ENCODE results near the gene UBXN11. TPM values are rescaled to one million over a fixed set of nuclear protein-coding genes. Genes with fewer than 3 reads are reported as not detected.
"Not testable (repeated sequence)": the region's sequence is repeated elsewhere in the genome, so short reads cannot be mapped to it uniquely, and the experiment has no call there.

Gene UBXN11
- total RNA-seq, 8 experiments from 2014 or later, result 5.0 to 28.2 (median 13.7) TPM

- 80 to 100% (median 91%) methylated on average over 1 to 5 of the region's 5 CpGs; no CpG with 5 or more reads in 4 of the 10 experiments for WGBS, 10 experiments
- H3K4me1 ChIP-seq (replicated peaks in 1 of 2), result peaks cover 0 to 7% of the 10 kb centered on the region in 2 donors
- no peak overlapping the region for H3K4me3 ChIP-seq
- no peak for ATAC-seq (replicated peaks in 6 of 8)
- H3K27ac ChIP-seq, result no peak overlapping the region
- in situ Hi-C loops (cut with MboI; ENCODE audit: low pct_unique_long_range_greater_than_20kb in 2 of 9, low sequenced_read_pairs in 9 of 9, unreplicated experiment in 9 of 9), result no loop called here
Measured at GRCh38 chr1:26314501-26314900, 8.1 kb upstream of the UBXN11 start.

GRCh38 chr1:26307966-26308899 is 1.8 kb upstream of the UBXN11 start:
- H3K4me3 ChIP-seq; H3K4me1 ChIP-seq (replicated peaks in 1 of 2); H3K27ac ChIP-seq; ATAC-seq (replicated peaks in 6 of 8); in situ Hi-C loops (cut with MboI; ENCODE audit: low pct_unique_long_range_greater_than_20kb in 2 of 9, low sequenced_read_pairs in 9 of 9, unreplicated experiment in 9 of 9): not testable (repeated sequence)
- WGBS, 10 experiments, result 67 to 90% (median 83%) methylated on average over 5 to 19 of the region's 21 CpGs; no CpG with 5 or more reads in 1 of the 10 experiments

GRCh38 chr1:26307363-26307781 is 936 bp upstream of the UBXN11 start:
- in situ Hi-C loops (cut with MboI; ENCODE audit: low pct_unique_long_range_greater_than_20kb in 2 of 9, low sequenced_read_pairs in 9 of 9, unreplicated experiment in 9 of 9), result no loop called here
- Histone ChIP-seq H3K4me1 (replicated peaks in 1 of 2) (peaks cover 7 to 9% of the 10 kb centered on the region in 2 donors), H3K27ac (no peak overlapping the region), H3K4me3 (no peak overlapping the region)
- ATAC-seq (replicated peaks in 6 of 8), result no peak
- 25 to 74% (median 66%) methylated on average over 3 to 6 of the region's 6 CpGs for WGBS, 10 experiments

GRCh38 chr1:26305667-26306289 is 658 bp downstream of the UBXN11 start:
- WGBS, 10 experiments, result 0 to 47% (median 28%) methylated on average over 1 to 8 of the region's 8 CpGs
- ATAC-seq (replicated peaks in 6 of 8), result no peak
- in situ Hi-C loops (cut with MboI; ENCODE audit: low pct_unique_long_range_greater_than_20kb in 2 of 9, low sequenced_read_pairs in 9 of 9, unreplicated experiment in 9 of 9), result no loop called here
- Histone ChIP-seq H3K4me3 (peak overlapping the region; percentile 65 to 85 (median 73)), H3K4me1 (replicated peaks in 1 of 2) (peaks cover 7 to 9% of the 10 kb centered on the region in 2 donors), H3K27ac (peak overlapping the region in 1 of 2 donors; percentile 13)

- Histone ChIP-seq H3K4me3 (no peak overlapping the region), H3K4me1 (replicated peaks in 1 of 2) (peaks cover 7 to 9% of the 10 kb centered on the region in 2 donors), H3K27ac (no peak overlapping the region)
- peak in 2 of 8 experiments; percentile 21 to 57 for ATAC-seq (replicated peaks in 6 of 8)
- 28 to 100% (median 84%) methylated on average over 1 to 8 of the region's 8 CpGs; no CpG with 5 or more reads in 3 of the 10 experiments for WGBS, 10 experiments
- in situ Hi-C loops (cut with MboI; ENCODE audit: low pct_unique_long_range_greater_than_20kb in 2 of 9, low sequenced_read_pairs in 9 of 9, unreplicated experiment in 9 of 9), result no loop called here
Measured at GRCh38 chr1:26302733-26303405, 3.6 kb downstream of the UBXN11 start.

- Histone ChIP-seq H3K4me1 (replicated peaks in 1 of 2) (peaks cover 1 to 2% of the 10 kb centered on the region in 2 donors), H3K4me3 (no peak overlapping the region), H3K27ac (no peak overlapping the region)
- ATAC-seq (replicated peaks in 6 of 8), result peak in 2 of 8 experiments; percentile 11 to 14
- 86 to 96% (median 90%) methylated on average over 3 to 6 of the region's 11 CpGs; no CpG with 5 or more reads in 5 of the 10 experiments for WGBS, 10 experiments
- in situ Hi-C loops (cut with MboI; ENCODE audit: low pct_unique_long_range_greater_than_20kb in 2 of 9, low sequenced_read_pairs in 9 of 9, unreplicated experiment in 9 of 9), result no loop called here
Measured at GRCh38 chr1:26300578-26301275, 5.7 kb downstream of the UBXN11 start.

- WGBS, 10 experiments, result 56 to 92% (median 83%) methylated on average over 1 to 3 of the region's 6 CpGs; no CpG with 5 or more reads in 7 of the 10 experiments
- peak in 1 of 8 experiments; percentile 4 for ATAC-seq (replicated peaks in 6 of 8)
- Histone ChIP-seq H3K4me3 (no peak overlapping the region), H3K27ac (no peak overlapping the region), H3K4me1 (replicated peaks in 1 of 2) (no peaks in the 10 kb centered on the region)
- in situ Hi-C loops (cut with MboI; ENCODE audit: low pct_unique_long_range_greater_than_20kb in 2 of 9, low sequenced_read_pairs in 9 of 9, unreplicated experiment in 9 of 9), result loop anchor here in 1 of 9 experiments (25.0 kb wide), 1 partner anchor 90 kb away; no protein-coding TSS in a partner anchor
Measured at GRCh38 chr1:26297791-26298124, 8.7 kb downstream of the UBXN11 start.

GRCh38 chr1:26297057-26297790 is 9.2 kb downstream of the UBXN11 start:
- Histone ChIP-seq H3K27ac (no peak overlapping the region), H3K4me3 (no peak overlapping the region), H3K4me1 (replicated peaks in 1 of 2) (no peaks in the 10 kb centered on the region)
- in situ Hi-C loops (cut with MboI; ENCODE audit: low pct_unique_long_range_greater_than_20kb in 2 of 9, low sequenced_read_pairs in 9 of 9, unreplicated experiment in 9 of 9), result loop anchor here in 1 of 9 experiments (25.0 kb wide), 1 partner anchor 90 kb away; no protein-coding TSS in a partner anchor
- ATAC-seq (replicated peaks in 6 of 8), result peak in 3 of 8 experiments; percentile 12 to 29 (median 20)
- 80 to 98% (median 92%) methylated on average over 1 to 8 of the region's 12 CpGs; no CpG with 5 or more reads in 5 of the 10 experiments for WGBS, 10 experiments

GRCh38 chr1:26296340-26297056 is 9.9 kb downstream of the UBXN11 start:
- Histone ChIP-seq H3K4me3 (no peak overlapping the region), H3K4me1 (replicated peaks in 1 of 2) (no peaks in the 10 kb centered on the region), H3K27ac (no peak overlapping the region)
- WGBS, 10 experiments, result 73 to 100% (median 77%) methylated on average over 1 to 7 of the region's 16 CpGs; no CpG with 5 or more reads in 4 of the 10 experiments
- peak in 1 of 8 experiments; percentile 10 for ATAC-seq (replicated peaks in 6 of 8)
- in situ Hi-C loops (cut with MboI; ENCODE audit: low pct_unique_long_range_greater_than_20kb in 2 of 9, low sequenced_read_pairs in 9 of 9, unreplicated experiment in 9 of 9), result loop anchor here in 1 of 9 experiments (25.0 kb wide), 1 partner anchor 91 kb away; no protein-coding TSS in a partner anchor

- H3K4me3 ChIP-seq, result no peak overlapping the region
- ATAC-seq (replicated peaks in 6 of 8), result no peak
- 53 to 97% (median 90%) methylated on average over 1 to 17 of the region's 22 CpGs; no CpG with 5 or more reads in 3 of the 10 experiments for WGBS, 10 experiments
- no peak overlapping the region for H3K27ac ChIP-seq
- in situ Hi-C loops (cut with MboI; ENCODE audit: low pct_unique_long_range_greater_than_20kb in 2 of 9, low sequenced_read_pairs in 9 of 9, unreplicated experiment in 9 of 9), result loop anchor here in 1 of 9 experiments (25.0 kb wide), 1 partner anchor 92 kb away; no protein-coding TSS in a partner anchor
- peaks cover 0 to 3% of the 10 kb centered on the region in 2 donors for H3K4me1 ChIP-seq (replicated peaks in 1 of 2)
Measured at GRCh38 chr1:26295194-26296138, 11.0 kb downstream of the UBXN11 start.
